Lower leg skin (tissue), 4 donors: Measurements from ENCODE around the gene MED17. TPM values are rescaled to one million over a fixed set of nuclear protein-coding genes. Genes with fewer than 3 reads are reported as not detected.

Experiments
- DNase-seq, 2 donors: peaks; one replicate each; pipeline ENCODE4 v3.0.0-alpha.2; 2019; ENCODE audit warnings: low spot score in 2 of 2
- H3K4me3 ChIP-seq: fragments of 200-600 bp; sonication (generic); 2 replicates; pipeline ENCODE4 v1.5.1; 2017; ENCODE audit warnings: mild to moderate bottlenecking, low read depth; ENCODE audit not compliant: poor library complexity, severe bottlenecking
- CTCF ChIP-seq, 3 donors: fragments of 450-650 bp; IDR thresholded peaks; one replicate each; pipeline ENCODE4 v1.5.1; 2016; ENCODE audit warnings: antibody characterized with exemption in 3 of 3, mild to moderate bottlenecking in 3 of 3, moderate library complexity in 2 of 3
- POLR2A ChIP-seq, 2 donors: fragments of 450-650 bp; IDR thresholded peaks; one replicate each; pipeline ENCODE4 v1.6.1; 2016 to 2017; ENCODE audit warnings: antibody characterized with exemption in 2 of 2, mild to moderate bottlenecking in 1 of 2, moderate library complexity in 1 of 2
- WGBS, 2 donors: methylation state at CpG; one replicate each; pipeline ENCODE4 v1.1.5; 2018; 5-methylcytosine and 5-hydroxymethylcytosine counted together
- intact Hi-C: fragments of 100-400 bp; cut with DNase I; formaldehyde crosslinking; loops from one replicate; pipeline ENCODE4 v1.15.0; 2023; ENCODE audit warnings: low total_unique reads
- total RNA-seq, 4 donors: library from RNA; depleted of rRNA; stranded (reverse); fragments of >200 nt; gene quantifications; one replicate each; pipeline ENCODE4 v1.1.0, GENCODE V29; 2016

MED17 gene
- total RNA-seq, 4 donors from 2014 or later, result 25.2 to 42.1 (median 35.5) TPM

- intact Hi-C loops, result no loop called here
- 84 to 92% methylated on average over 6 of the region's 6 CpGs for WGBS, 2 donors
- no peak for TF ChIP-seq POLR2A (IDR thresholded peaks at IDR 0.05)
- no peak for TF ChIP-seq CTCF (IDR thresholded peaks at IDR 0.05)
- no peak overlapping the region for H3K4me3 ChIP-seq
- no peak for DNase-seq
Measured at GRCh38 chr11:93814966-93815633, 31.0 kb downstream of the MED17 start.

DNA sequence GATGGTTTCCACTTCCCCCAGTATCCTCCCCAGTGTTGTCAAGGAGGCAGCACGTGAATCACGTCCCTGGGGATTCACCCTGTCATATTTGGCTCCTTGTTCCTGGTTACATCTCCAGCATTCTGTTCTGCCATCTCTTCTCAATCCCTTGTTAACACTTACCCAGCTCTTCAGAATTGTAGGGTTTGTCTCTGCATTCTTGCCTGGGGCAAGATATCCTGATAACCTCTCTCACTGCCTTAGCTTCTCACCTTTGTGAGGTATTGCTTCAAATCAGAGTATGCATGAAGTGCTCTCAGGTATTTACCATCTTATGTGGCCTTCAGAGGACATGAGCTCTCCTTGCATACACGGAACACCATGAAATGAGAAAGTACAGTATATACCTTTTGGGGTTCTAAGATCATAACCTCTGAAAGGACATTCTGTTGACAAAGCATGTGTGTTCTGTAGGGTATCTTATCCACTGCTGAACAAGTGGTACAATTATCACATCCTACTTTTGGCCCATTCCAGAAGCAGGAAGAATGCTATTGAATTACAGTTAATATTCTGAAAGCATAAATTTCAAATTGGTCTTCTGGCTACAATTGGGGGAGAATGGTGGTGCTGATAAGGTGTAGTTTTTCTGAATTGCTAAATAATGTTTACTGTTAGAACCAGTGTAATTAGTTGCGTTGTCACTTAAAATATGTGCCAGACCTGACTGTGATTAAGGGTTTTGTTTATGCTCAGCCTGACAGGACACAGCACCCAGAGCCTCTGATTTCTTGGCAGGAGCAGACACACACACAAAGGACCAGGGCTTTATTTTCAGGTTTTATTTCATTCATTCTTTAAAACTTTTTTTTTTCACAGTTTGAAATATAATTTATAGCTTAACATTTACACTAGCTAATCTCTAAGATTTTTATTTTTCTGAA, 33.6 kb downstream of the MED17 start:
- intact Hi-C loops, result no loop called here
- no peak overlapping the region for H3K4me3 ChIP-seq
- TF ChIP-seq CTCF (IDR thresholded peaks at IDR 0.05), result no peak
- no peak for TF ChIP-seq POLR2A (IDR thresholded peaks at IDR 0.05)
- DNase-seq, result no peak
- WGBS, 2 donors, result 46 to 52% methylated on average over 4 of the region's 4 CpGs

- DNase-seq, result no peak
- no peak overlapping the region for H3K4me3 ChIP-seq
- TF ChIP-seq POLR2A (IDR thresholded peaks at IDR 0.05), result no peak
- TF ChIP-seq CTCF (IDR thresholded peaks at IDR 0.05), result no peak
- WGBS, 2 donors, result 89 to 91% methylated on average over 8 of the region's 8 CpGs
- intact Hi-C loops, result no loop called here
Measured at GRCh38 chr11:93819966-93820695, 36.0 kb downstream of the MED17 start.

DNA sequence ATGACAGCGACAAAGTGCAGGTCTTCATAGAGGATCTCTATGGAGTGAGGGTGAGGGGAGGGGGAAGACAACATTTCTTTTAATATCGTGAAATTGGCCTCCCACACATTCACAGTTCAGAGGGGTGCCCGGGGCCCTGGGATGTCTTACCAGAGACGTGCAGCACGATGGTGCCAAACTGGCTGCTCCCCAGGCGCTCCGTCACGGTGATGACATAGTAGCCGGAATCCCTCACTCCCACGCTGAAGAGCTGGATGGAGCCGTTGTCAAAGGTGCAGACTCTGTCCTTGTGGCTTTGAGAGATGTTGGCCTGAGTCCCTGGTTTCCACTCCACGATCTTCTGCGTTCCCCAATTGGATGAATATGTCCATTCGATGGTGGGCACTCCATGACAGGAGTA, 36.8 kb downstream of the MED17 start:
- intact Hi-C loops, result no loop called here
- no peak overlapping the region for H3K4me3 ChIP-seq
- WGBS, 2 donors, result 88 to 93% methylated on average over 14 of the region's 14 CpGs
- TF ChIP-seq POLR2A (IDR thresholded peaks at IDR 0.05), result no peak
- no peak for TF ChIP-seq CTCF (IDR thresholded peaks at IDR 0.05)
- no peak for DNase-seq

GRCh38 chr11:93821617-93822016, 37.5 kb downstream of the MED17 start:
- H3K4me3 ChIP-seq, result no peak overlapping the region
- 72 to 82% methylated on average over 2 of the region's 2 CpGs for WGBS, 2 donors
- no peak for DNase-seq
- no peak for TF ChIP-seq CTCF (IDR thresholded peaks at IDR 0.05)
- TF ChIP-seq POLR2A (IDR thresholded peaks at IDR 0.05), result no peak
- intact Hi-C loops, result no loop called here
